Inferior parietal cortex (tissue), 1 donor: Measurements from ENCODE around the gene MAP3K20.
"Not testable (repeated sequence)": the region's sequence is repeated elsewhere in the genome, so short reads cannot be mapped to it uniquely, and the experiment has no call there.

Source experiments
- DNase-seq: peaks from one replicate; pipeline ENCODE4 v3.0.0-alpha.2; 2016; ENCODE audit errors: extremely low spot score

MAP3K20 gene

GRCh38 chr2:173231465-173231864, 155.8 kb downstream of the MAP3K20 start:
- no peak for DNase-seq

- no peak for DNase-seq
Observed at GRCh38 chr2:173232956-173233744, 157.5 kb downstream of the MAP3K20 start.

GRCh38 chr2:173235947-173236803, 160.5 kb downstream of the MAP3K20 start:
- no peak for DNase-seq

- DNase-seq, result no peak
Observed at GRCh38 chr2:173238385-173238784, 162.7 kb downstream of the MAP3K20 start.

GRCh38 chr2:173238831-173239230, 163.2 kb downstream of the MAP3K20 start:
- DNase-seq, result no peak

GRCh38 chr2:173239644-173240043, 164.0 kb downstream of the MAP3K20 start:
- no peak for DNase-seq

GRCh38 chr2:173240083-173240482, 164.4 kb downstream of the MAP3K20 start:
- no peak for DNase-seq

- DNase-seq, result no peak
Observed at GRCh38 chr2:173241643-173242042, 166.0 kb downstream of the MAP3K20 start.

GRCh38 chr2:173247156-173247555, 171.5 kb downstream of the MAP3K20 start:
- no peak for DNase-seq

GRCh38 chr2:173248381-173248780, 172.7 kb downstream of the MAP3K20 start:
- no peak for DNase-seq

- no peak for DNase-seq
Observed at GRCh38 chr2:173249661-173250641, 174.3 kb downstream of the MAP3K20 start.

GRCh38 chr2:173251225-173251624, 175.6 kb downstream of the MAP3K20 start:
- no peak for DNase-seq

GRCh38 chr2:173252581-173252980, 176.9 kb downstream of the MAP3K20 start:
- no peak for DNase-seq

GRCh38 chr2:173254659-173255058, 179.0 kb downstream of the MAP3K20 start:
- DNase-seq, result no peak

- no peak for DNase-seq
Observed at GRCh38 chr2:173258701-173259100, 183.1 kb downstream of the MAP3K20 start.

- not testable (repeated sequence) for DNase-seq
Observed at GRCh38 chr2:173262356-173262755, 186.7 kb downstream of the MAP3K20 start.

- DNase-seq, result no peak
Observed at GRCh38 chr2:173264151-173264550, 188.5 kb downstream of the MAP3K20 start.

GRCh38 chr2:173264603-173265366, 189.1 kb downstream of the MAP3K20 start:
- DNase-seq, result no peak

GRCh38 chr2:173271135-173271534, 195.5 kb downstream of the MAP3K20 start:
- DNase-seq, result no peak

GRCh38 chr2:173271825-173272224, 196.2 kb downstream of the MAP3K20 start:
- DNase-seq, result no peak

GRCh38 chr2:173272849-173273248, 197.2 kb downstream of the MAP3K20 start:
- DNase-seq, result no peak
